Stimulated activated CD8-positive, alpha-beta memory T cell treated with anti-CD3 and anti-CD28 coated beads, Interleukin-4, amount 100 ng/mL, for 4 hours (primary cell): Measurements from ENCODE around the gene FADS6.

ENCODE experiments used
- DNase-seq, 2 donors: peaks; one replicate each; pipeline ENCODE4 v3.0.0-alpha.2; 2020; ENCODE audit warnings: low read depth in 2 of 2, low spot score in 1 of 2

The FADS6 gene

GRCh38 chr17:74855323-74855722 is 38.1 kb downstream of the FADS6 start:
- DNase-seq: no peak

- no peak for DNase-seq
Observed at GRCh38 chr17:74854792-74855191, 38.6 kb downstream of the FADS6 start.

GRCh38 chr17:74853669-74854068 is 39.8 kb downstream of the FADS6 start:
- no peak for DNase-seq

GRCh38 chr17:74853048-74853397 is 40.4 kb downstream of the FADS6 start:
- no peak for DNase-seq

GRCh38 chr17:74852237-74853047 is 41.0 kb downstream of the FADS6 start:
- DNase-seq: no peak

- DNase-seq: no peak
Observed at GRCh38 chr17:74851612-74852236, 41.7 kb downstream of the FADS6 start.

- no peak for DNase-seq
Observed at GRCh38 chr17:74850914-74851313, 42.5 kb downstream of the FADS6 start.

GRCh38 chr17:74850310-74850709 is 43.1 kb downstream of the FADS6 start:
- no peak for DNase-seq

- DNase-seq: no peak
Observed at GRCh38 chr17:74848656-74849399, 44.6 kb downstream of the FADS6 start.

- DNase-seq: no peak
Observed at GRCh38 chr17:74846621-74847020, 46.8 kb downstream of the FADS6 start.

- no peak for DNase-seq
Observed at GRCh38 chr17:74843352-74843627, 50.1 kb downstream of the FADS6 start.

- DNase-seq: no peak
Observed at GRCh38 chr17:74842599-74843351, 50.7 kb downstream of the FADS6 start.

- no peak for DNase-seq
Observed at GRCh38 chr17:74842146-74842598, 51.3 kb downstream of the FADS6 start.

GRCh38 chr17:74840989-74841666 is 52.3 kb downstream of the FADS6 start:
- no peak for DNase-seq

- DNase-seq: no peak
Observed at GRCh38 chr17:74839990-74840852, 53.2 kb downstream of the FADS6 start.

GRCh38 chr17:74838274-74838673 is 55.2 kb downstream of the FADS6 start:
- no peak for DNase-seq

GRCh38 chr17:74836691-74837467 is 56.6 kb downstream of the FADS6 start:
- no peak for DNase-seq

- DNase-seq: no peak
Observed at GRCh38 chr17:74836191-74836590, 57.2 kb downstream of the FADS6 start.
